Parathyroid adenoma (tissue), 2 donors: ENCODE results near the gene CHST8.

ENCODE experiments used
- H2AFZ ChIP-seq: fragments of 300-600 bp; sonication (generic); one replicate; pipeline ENCODE4 v1.7.0; 2017; ENCODE audit warnings: antibody characterized with exemption, mild to moderate bottlenecking
- H3K27ac ChIP-seq: fragments of 300-600 bp; sonication (generic); one replicate; pipeline ENCODE4 v1.7.0; 2017
- H3K27me3 ChIP-seq: fragments of 300-600 bp; sonication (generic); one replicate; pipeline ENCODE4 v1.7.0; 2017; ENCODE audit warnings: low read length; ENCODE audit not compliant: control insufficient read depth, insufficient read depth
- H3K36me3 ChIP-seq: fragments of 300-600 bp; sonication (generic); one replicate; pipeline ENCODE4 v1.7.0; 2017; ENCODE audit warnings: low read length; ENCODE audit not compliant: control insufficient read depth, insufficient read depth
- H3K4me1 ChIP-seq: fragments of 300-600 bp; sonication (generic); one replicate; pipeline ENCODE4 v1.7.0; 2017; ENCODE audit warnings: control low read depth
- H3K4me2 ChIP-seq: fragments of 300-600 bp; sonication (generic); one replicate; pipeline ENCODE4 v1.7.0; 2017; ENCODE audit warnings: low read length
- H3K4me3 ChIP-seq: fragments of 300-600 bp; sonication (generic); one replicate; pipeline ENCODE4 v1.7.0; 2017; ENCODE audit warnings: low read depth, low read length
- H3K79me2 ChIP-seq: fragments of 300-600 bp; sonication (generic); one replicate; pipeline ENCODE4 v1.7.0; 2017; ENCODE audit warnings: control low read depth
- H3K9ac ChIP-seq: fragments of 300-600 bp; sonication (generic); one replicate; pipeline ENCODE4 v1.7.0; 2017; ENCODE audit warnings: mild to moderate bottlenecking
- H3K9me3 ChIP-seq: fragments of 300-600 bp; sonication (generic); one replicate; pipeline ENCODE4 v1.7.0; 2017; ENCODE audit warnings: low read length; ENCODE audit not compliant: control insufficient read depth
- TF ChIP-seq, protein P1 (sequence below): fragments of 300-600 bp; sonication (generic); IDR thresholded peaks from one replicate; pipeline ENCODE4 v1.7.0; 2017; ENCODE audit warnings: antibody characterized with exemption, mild to moderate bottlenecking
- donor health status: primary hyperparathyroidism.

CHST8 gene

DNA sequence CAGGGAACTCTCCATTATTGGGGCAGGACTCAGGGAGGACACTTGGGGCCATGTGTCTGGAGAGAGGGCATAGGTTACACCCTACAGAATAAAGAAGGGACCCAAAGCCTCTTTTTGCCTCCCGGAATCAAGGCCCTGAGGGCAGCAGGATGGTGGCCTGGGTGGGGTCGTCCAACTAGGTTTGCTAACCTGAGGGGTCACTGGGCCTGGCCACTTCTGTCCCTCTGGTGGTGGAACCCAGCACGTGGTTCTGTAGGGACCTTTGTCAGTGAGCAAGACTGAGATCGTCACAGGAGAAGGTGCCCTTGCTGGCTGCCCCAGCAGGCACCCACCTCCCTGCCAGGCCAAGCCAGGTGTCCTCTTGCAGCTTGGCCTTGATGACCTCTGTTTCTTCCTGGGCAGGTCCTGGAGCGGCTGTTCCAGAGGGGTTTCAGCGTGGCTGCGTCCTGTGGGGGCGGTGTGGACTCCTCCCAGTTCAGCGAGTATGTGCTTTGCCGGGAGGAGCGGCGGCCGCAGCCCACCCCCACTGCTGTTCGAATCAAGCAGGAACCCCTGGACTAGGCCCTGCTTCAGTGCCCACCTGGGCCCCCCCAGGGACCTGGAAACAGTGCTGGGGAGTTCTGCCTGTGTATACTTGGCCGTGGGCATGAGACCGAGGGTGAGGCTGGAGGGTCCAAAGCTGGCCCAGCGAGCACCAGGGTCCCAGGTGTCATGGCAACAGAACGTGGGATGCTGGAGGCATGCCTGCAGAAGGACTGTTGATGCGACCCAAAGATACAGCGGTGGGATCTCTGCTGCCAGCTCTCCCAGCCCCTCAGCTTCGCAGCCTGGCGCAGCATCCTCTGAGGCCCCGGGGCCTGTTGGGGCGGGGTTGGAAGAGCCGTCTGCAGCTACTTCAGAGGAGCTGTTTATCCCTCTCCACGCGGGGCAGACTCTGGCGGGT, 190.9 kb downstream of the CHST8 start:
- Histone ChIP-seq H3K4me1 (no peaks in the 10 kb centered on the region), H3K9me3 (no peaks in the 10 kb centered on the region), H3K36me3 (no peaks in the 10 kb centered on the region), H3K27ac (no peak overlapping the region), H3K79me2 (no peaks in the 10 kb centered on the region), H3K4me3 (no peak overlapping the region), H2AFZ (no peak overlapping the region), H3K27me3 (no peaks in the 10 kb centered on the region), H3K9ac (no peak overlapping the region), H3K4me2 (no peak overlapping the region)
- TF ChIP-seq, protein P1, sequence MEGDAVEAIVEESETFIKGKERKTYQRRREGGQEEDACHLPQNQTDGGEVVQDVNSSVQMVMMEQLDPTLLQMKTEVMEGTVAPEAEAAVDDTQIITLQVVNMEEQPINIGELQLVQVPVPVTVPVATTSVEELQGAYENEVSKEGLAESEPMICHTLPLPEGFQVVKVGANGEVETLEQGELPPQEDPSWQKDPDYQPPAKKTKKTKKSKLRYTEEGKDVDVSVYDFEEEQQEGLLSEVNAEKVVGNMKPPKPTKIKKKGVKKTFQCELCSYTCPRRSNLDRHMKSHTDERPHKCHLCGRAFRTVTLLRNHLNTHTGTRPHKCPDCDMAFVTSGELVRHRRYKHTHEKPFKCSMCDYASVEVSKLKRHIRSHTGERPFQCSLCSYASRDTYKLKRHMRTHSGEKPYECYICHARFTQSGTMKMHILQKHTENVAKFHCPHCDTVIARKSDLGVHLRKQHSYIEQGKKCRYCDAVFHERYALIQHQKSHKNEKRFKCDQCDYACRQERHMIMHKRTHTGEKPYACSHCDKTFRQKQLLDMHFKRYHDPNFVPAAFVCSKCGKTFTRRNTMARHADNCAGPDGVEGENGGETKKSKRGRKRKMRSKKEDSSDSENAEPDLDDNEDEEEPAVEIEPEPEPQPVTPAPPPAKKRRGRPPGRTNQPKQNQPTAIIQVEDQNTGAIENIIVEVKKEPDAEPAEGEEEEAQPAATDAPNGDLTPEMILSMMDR, result no peak

DNA sequence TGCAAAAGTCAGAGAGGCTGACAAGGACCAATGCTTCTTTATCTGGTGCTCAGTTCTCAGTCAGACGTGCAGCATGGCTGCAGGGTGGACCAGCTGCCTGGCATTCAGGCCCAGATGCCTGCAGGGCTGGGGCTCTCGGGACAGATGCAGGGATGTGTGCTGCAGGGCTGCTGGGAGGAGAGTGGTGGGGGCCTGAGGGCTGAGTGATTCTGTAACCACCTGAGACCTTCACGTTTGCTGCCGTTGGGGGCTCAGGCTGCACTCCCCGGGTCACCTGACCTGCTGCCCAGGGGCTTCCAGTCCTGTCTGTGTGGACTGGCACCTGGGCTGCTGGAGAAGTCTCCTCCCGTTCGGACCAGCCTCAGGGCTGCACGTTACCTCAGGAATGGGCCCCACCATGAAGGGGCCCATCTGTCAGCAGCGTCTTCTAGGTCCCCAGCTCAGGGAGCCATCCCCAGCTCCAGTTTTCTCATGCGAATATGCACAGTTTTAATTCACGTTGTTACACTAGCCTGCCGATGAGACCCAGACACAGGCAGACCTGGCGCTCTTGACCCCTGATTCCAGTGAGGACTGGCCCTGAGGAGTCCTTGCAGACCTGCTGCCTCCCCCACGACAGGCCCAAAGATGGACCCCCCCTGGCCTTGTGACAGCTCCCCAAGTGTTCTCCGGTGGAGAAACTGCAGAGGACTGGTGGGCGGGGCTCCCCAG, 191.8 kb downstream of the CHST8 start:
- Histone ChIP-seq H3K9ac (no peak overlapping the region), H2AFZ (no peak overlapping the region), H3K4me1 (no peaks in the 10 kb centered on the region), H3K9me3 (no peaks in the 10 kb centered on the region), H3K27me3 (no peaks in the 10 kb centered on the region), H3K27ac (no peak overlapping the region), H3K36me3 (no peaks in the 10 kb centered on the region), H3K4me2 (no peak overlapping the region), H3K4me3 (no peak overlapping the region), H3K79me2 (no peaks in the 10 kb centered on the region)
- TF ChIP-seq, protein P1, result no peak

DNA sequence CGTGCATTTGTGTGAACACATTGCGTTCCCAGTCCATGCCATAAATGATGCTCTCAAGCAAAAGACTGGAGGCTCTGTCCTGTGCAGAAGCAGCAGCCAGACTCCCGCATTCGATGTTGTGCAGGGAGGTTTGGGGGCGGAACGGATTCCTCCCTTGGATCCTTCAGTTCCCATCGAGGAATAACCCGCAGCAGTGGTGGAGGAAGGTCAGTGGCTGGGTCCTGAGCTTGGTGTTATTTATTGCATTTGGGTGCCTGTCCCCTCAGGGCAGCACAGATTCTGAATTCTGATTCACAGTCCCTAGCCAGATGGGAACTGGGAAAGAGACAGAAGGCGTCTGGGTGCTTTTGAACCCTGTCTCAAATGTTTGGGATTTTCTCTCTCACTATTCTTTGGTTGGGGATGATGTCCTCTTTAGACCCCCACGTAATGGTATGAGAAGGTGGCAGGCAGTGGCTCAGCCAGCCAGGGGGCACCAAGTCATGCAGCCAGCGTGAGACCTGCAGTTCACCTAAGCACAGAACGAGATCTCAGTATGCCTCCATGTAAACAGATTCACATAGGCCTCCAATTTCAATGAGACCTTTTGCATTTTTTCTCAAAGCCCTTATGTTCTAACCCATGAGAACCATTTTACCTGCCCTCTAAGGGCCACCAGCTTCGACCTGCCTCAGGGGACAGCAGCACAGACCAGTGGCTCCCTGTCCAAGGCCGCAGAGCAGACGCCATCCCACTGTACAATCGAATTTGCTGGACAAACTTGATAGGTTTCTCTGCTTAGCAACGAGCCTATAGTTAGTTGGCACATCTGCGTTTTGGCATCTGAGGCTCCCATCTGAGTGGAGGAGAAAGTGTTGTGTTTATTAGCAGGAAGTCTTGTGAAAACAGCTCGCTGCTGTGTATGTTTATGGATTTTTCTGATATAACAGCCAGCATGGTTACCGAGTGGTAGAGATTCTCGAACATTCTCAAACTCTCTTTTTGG, 192.7 kb downstream of the CHST8 start:
- H2AFZ ChIP-seq, result no peak overlapping the region
- no peaks in the 10 kb centered on the region for H3K27me3 ChIP-seq
- H3K9ac ChIP-seq, result no peak overlapping the region
- H3K79me2 ChIP-seq, result no peaks in the 10 kb centered on the region
- H3K9me3 ChIP-seq, result no peaks in the 10 kb centered on the region
- no peaks in the 10 kb centered on the region for H3K36me3 ChIP-seq
- TF ChIP-seq, protein P1, result no peak
- H3K4me3 ChIP-seq, result no peak overlapping the region
- no peak overlapping the region for H3K27ac ChIP-seq
- H3K4me2 ChIP-seq, result no peak overlapping the region
- H3K4me1 ChIP-seq, result peaks cover 2% of the 10 kb centered on the region

DNA sequence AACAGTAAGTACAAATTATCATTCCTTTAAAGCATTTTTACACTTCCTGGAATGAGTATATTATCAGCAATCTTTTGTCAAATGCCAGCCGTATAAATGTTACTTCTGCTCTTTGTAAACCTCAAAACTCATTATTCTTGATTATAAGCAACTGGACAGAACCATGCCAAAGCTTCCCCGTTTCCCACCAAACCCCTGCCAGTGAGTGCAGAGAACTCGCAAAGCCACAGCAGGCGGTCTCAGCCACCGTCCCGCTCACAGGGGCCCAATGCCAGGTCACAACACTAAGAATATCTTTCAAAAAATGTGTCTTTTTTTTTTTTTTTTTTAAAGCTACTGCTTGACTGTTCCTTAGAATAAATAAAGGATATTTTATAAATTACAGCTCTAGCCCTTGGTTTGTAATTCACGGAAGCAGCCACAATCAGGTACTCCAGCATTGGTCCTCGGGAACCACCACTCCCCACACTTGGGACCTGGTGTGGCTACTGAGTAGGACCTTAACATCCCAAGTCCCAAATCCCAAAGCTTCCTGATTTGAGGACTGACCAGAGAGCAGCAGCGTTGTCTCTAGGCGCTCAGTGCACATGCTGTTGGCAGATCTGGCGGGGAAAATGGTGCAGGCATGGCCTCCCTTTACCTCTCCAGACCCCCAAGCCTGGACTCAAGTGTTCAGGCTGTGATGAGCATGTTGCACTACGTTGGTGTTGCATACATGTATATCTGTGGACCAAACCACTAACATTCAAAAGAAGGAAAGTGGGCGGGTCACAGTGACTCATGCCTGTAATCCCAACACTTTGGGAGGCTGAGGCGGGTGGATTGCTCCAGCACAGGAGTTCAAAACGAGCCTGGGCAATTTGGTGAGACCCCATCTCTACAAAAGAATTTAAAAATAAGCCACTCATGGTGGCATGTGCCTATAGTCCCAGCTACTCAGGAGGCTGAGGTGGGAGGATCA, 193.9 kb downstream of the CHST8 start:
- Histone ChIP-seq H3K27me3 (no peaks in the 10 kb centered on the region), H2AFZ (no peak overlapping the region), H3K9me3 (no peaks in the 10 kb centered on the region), H3K4me3 (no peak overlapping the region), H3K36me3 (no peaks in the 10 kb centered on the region), H3K4me1 (peaks cover 11% of the 10 kb centered on the region), H3K79me2 (no peaks in the 10 kb centered on the region), H3K9ac (no peak overlapping the region), H3K4me2 (no peak overlapping the region), H3K27ac (no peak overlapping the region)
- TF ChIP-seq, protein P1, result no peak
